Ovary (tissue), 10 donors: Measurements from ENCODE around the gene EPM2AIP1. TPM values are rescaled to one million over a fixed set of nuclear protein-coding genes. Genes with fewer than 3 reads are reported as not detected.
"Not testable (repeated sequence)": the region's sequence is repeated elsewhere in the genome, so short reads cannot be mapped to it uniquely, and the experiment has no call there.

Experiments
- DNase-seq, 5 donors: peaks; one replicate each; pipeline ENCODE4 v3.0.0-alpha.2; 2019 to 2020
- H3K27ac ChIP-seq, 2 donors: fragments of 200-600 bp; one replicate each; pipeline versions ENCODE4 v1.5.1 to v1.8.0; 2019 to 2022
- H3K27me3 ChIP-seq: fragments of 200-600 bp; one replicate; pipeline ENCODE4 v1.8.0; 2022
- H3K36me3 ChIP-seq: fragments of 200-600 bp; sonication (generic); one replicate; pipeline ENCODE4 v1.5.1; 2019
- H3K4me1 ChIP-seq: one replicate; pipeline ENCODE4 v1.8.1; 2013; ENCODE audit warnings: mild to moderate bottlenecking, moderate library complexity; ENCODE audit not compliant: insufficient read depth
- H3K4me3 ChIP-seq: fragments of 200-600 bp; sonication (generic); one replicate; pipeline ENCODE4 v1.5.1; 2017
- H3K9me3 ChIP-seq, 2 donors: fragments of 200-600 bp in 1 of 2; sonication (generic) in 1 of 2; one replicate each; pipeline versions ENCODE4 v1.5.1 to v1.8.1; 2013 to 2019; ENCODE audit warnings: mild to moderate bottlenecking in 1 of 2, moderate library complexity in 1 of 2
- CTCF ChIP-seq, 3 donors: fragments of 450-650 bp in 2 of 3; fragments of 200-600 bp in 1 of 3; IDR thresholded peaks; one replicate each; pipeline versions ENCODE4 v1.5.1 to v1.8.0; 2016 to 2022; ENCODE audit warnings: antibody characterized with exemption in 3 of 3, mild to moderate bottlenecking in 1 of 3
- EP300 ChIP-seq: sonication (generic); formaldehyde crosslinking; IDR thresholded peaks from one replicate; pipeline ENCODE4 v1.6.1; 2017; ENCODE audit warnings: antibody characterized with exemption
- POLR2A ChIP-seq: fragments of 450-650 bp; IDR thresholded peaks from one replicate; pipeline ENCODE4 v1.6.1; 2017; ENCODE audit warnings: antibody characterized with exemption, mild to moderate bottlenecking, moderate library complexity
- WGBS, 3 donors: extraction: QIAGEN DNeasy Blood & Tissue Kit in 1 of 3; methylation state at CpG; one replicate each; pipeline versions ENCODE4 v1.1.5 to v1.1.7; 2013 to 2017; 5-methylcytosine and 5-hydroxymethylcytosine counted together
- intact Hi-C, 4 donors: fragments of 100-400 bp; cut with DNase I; formaldehyde crosslinking; loops; one replicate each; pipeline versions ENCODE4 v1.11.0 to v1.15.1; 2022 to 2023
- long read RNA-seq, 3 donors: library from polyadenylated mRNA in 2 of 3; unstranded in 2 of 3; transcript quantifications; one replicate each; pipeline ENCODE4 v2.0.0 and lab custom pipeline, GENCODE V29; 2021 to 2026
- polyA plus RNA-seq, 2 donors: library from polyadenylated mRNA; stranded (reverse); fragments of 200-250 nt in 1 of 2; fragments of 350-450 nt in 1 of 2; fragmentation: Illumina TruSeq in 1 of 2; extraction: RNeasy Lipid Tissue Mini Kit (QIAGEN cat#74804) in 1 of 2; gene quantifications; one replicate each; pipeline ENCODE4 v1.2.3, GENCODE V29; 2013 to 2014
- total RNA-seq, 7 donors: library from RNA; depleted of rRNA in 2 of 7; stranded (reverse); fragments of >200 nt in 2 of 7; fragmentation: NEBNext Ultra II Directional in 3 of 7; extraction: Animal tissue kit (Norgen Biotek cat#: 25700) in 3 of 7; gene quantifications; one replicate each; pipeline versions ENCODE4 v1.1.0 to v1.2.4, GENCODE V29; 2016 to 2023
- donor health status: DM: no; HTN: no; CAD: no; lungs with moderate emphysema.
- donor health status: DM: no; HTN: no; CAD: no.
- donor health status: Bipolar disorder and iron deficiency.
- donor health status: DM: yes; HTN: yes; CAD: no.
- donor health status: DM: no; HTN: no; CAD: no.
- donor health status: DM: yes; HTN: yes; CAD: no.

EPM2AIP1 gene
- total RNA-seq (10 to 100 TPM; 25.0 to 40.0 (median 33.1) TPM), polyA plus RNA-seq (10 to 100 TPM; 10.2 to 15.9 TPM)
- long read RNA-seq, donor 1, full-length matches to known transcripts: 24 of 29 reads
- long read RNA-seq, donor 1, partial matches to known transcripts: 0 of 29 reads
- long read RNA-seq, donor 1, other reads (novel, unspliced or antisense): 5 of 29 reads
- long read RNA-seq, donor 2, full-length matches to known transcripts: 93 of 93 reads
- long read RNA-seq, donor 2, partial matches to known transcripts: 0 of 93 reads
- long read RNA-seq, donor 2, other reads (novel, unspliced or antisense): 0 of 93 reads
- long read RNA-seq, donor 3, full-length matches to known transcripts: 68 of 68 reads
- long read RNA-seq, donor 3, partial matches to known transcripts: 0 of 68 reads
- long read RNA-seq, donor 3, other reads (novel, unspliced or antisense): 0 of 68 reads

GRCh38 chr3:36992806-36993325, at the start of gene EPM2AIP1:
EPM2AIP1 (minus strand) TSS chr3:36993131; CDS start chr3:36993077, 54 bp downstream.
- Histone ChIP-seq H3K27me3 (no peaks in the 10 kb centered on the region), H3K4me1 (peaks cover 5% of the 10 kb centered on the region), H3K36me3 (no peaks in the 10 kb centered on the region), H3K9me3 (no peaks in the 10 kb centered on the region), H3K27ac (peak within 1 kb of the TSS; percentile 98), H3K4me3 (peak within 1 kb of the TSS; percentile 84)
- intact Hi-C loops: loop anchor here in 2 of 4 donors (10.0 kb wide), 2 partner anchors 222 to 1172 kb away; partner anchors contain the start of gene OXSR1 (in 1 of the 2)
- TF ChIP-seq POLR2A (peak; percentile 95), CTCF (IDR thresholded peaks at IDR 0.05) (peak in 2 of 3 donors; percentile 61 to 64), EP300 (no peak)
- DNase-seq: peak in 1 of 5 donors; percentile 97
- 0 to 1% (median 1%) methylated on average over 48 of the region's 48 CpGs for WGBS, 3 donors

- H3K27ac ChIP-seq, intact Hi-C loops, H3K36me3 ChIP-seq, H3K4me1 ChIP-seq, H3K27me3 ChIP-seq, H3K4me3 ChIP-seq, H3K9me3 ChIP-seq, DNase-seq: not testable (repeated sequence)
- 41 to 47% (median 43%) methylated on average over 3 of the region's 3 CpGs for WGBS, 3 donors
Measured at GRCh38 chr3:37042712-37043111, 49.8 kb upstream of the EPM2AIP1 start.

GRCh38 chr3:37041546-37042195, 48.7 kb upstream of the EPM2AIP1 start:
- H3K36me3 ChIP-seq: no peaks in the 10 kb centered on the region
- no peaks in the 10 kb centered on the region for H3K9me3 ChIP-seq
- H3K4me1 ChIP-seq: no peaks in the 10 kb centered on the region
- TF ChIP-seq CTCF (IDR thresholded peaks at IDR 0.05) (no peak), EP300 (no peak), POLR2A (no peak)
- H3K27ac ChIP-seq: no peak overlapping the region
- no peak for DNase-seq
- intact Hi-C loops: no loop called here
- H3K27me3 ChIP-seq: no peaks in the 10 kb centered on the region
- H3K4me3 ChIP-seq: no peak overlapping the region
- 48 to 59% (median 55%) methylated on average over 1 of the region's 1 CpG for WGBS, 3 donors

GRCh38 chr3:37040231-37040630, 47.3 kb upstream of the EPM2AIP1 start:
- Histone ChIP-seq H3K4me3 (no peak overlapping the region), H3K36me3 (no peaks in the 10 kb centered on the region), H3K4me1 (no peaks in the 10 kb centered on the region), H3K9me3 (no peaks in the 10 kb centered on the region), H3K27ac (no peak overlapping the region), H3K27me3 (no peaks in the 10 kb centered on the region)
- WGBS, 3 donors: 74 to 84% (median 81%) methylated on average over 1 of the region's 1 CpG
- intact Hi-C loops: no loop called here
- TF ChIP-seq POLR2A: no peak
- no peak for TF ChIP-seq CTCF (IDR thresholded peaks at IDR 0.05)
- TF ChIP-seq EP300: no peak
- no peak for DNase-seq
